GM21423 (cell line): ENCODE measurements around the gene SMYD2.

Source experiments
- ATAC-seq: cut with Tn5 transposase; IDR thresholded peaks from one replicate; pipeline ENCODE4 v1.9.1; 2021; ENCODE audit warnings: mild to moderate bottlenecking, moderate library complexity; ENCODE audit not compliant: unreplicated experiment

SMYD2 gene

GRCh38 chr1:214327514-214327913, 46.6 kb downstream of the SMYD2 start:
- no peak for ATAC-seq

DNA sequence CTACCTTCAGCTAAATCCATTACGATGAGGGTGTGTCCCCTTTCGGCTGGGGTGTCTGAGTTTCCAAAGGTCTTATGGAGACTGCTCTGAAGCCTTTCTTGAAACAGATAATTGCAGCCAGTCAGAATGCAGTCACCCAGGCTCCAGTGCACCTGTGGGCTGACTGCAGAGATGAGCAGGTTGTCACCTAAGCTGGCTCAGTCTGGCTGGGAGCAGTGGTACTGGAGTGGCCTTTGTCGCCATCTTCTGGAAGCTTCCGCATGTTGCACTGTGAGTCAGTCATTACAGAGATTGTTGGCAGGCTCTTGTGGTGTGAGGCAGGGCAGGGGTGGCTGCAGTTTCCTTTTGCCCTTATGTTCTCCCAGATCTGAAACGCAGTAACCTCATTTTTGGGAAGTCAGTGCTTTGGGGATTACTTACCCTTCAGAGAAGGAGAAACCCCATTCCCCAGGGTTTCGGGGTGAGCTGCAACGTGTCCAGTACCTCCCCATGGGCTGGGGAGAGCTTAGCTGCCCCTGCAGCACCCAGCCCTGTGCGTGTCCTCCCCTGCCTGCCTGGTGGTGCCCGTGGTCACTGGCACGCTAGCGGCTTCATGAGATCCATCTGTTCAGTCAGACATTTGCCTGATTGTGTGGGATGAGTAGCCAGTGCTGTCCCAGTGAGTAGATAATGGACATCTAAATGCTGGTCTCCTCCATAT, 48.0 kb downstream of the SMYD2 start:
- peak; percentile 89 for ATAC-seq

- ATAC-seq = no peak
Observed at GRCh38 chr1:214329470-214330220, 48.7 kb downstream of the SMYD2 start.

GRCh38 chr1:214330222-214330621, 49.3 kb downstream of the SMYD2 start:
- ATAC-seq = no peak

GRCh38 chr1:214330715-214331114, 49.8 kb downstream of the SMYD2 start:
- ATAC-seq = no peak

DNA sequence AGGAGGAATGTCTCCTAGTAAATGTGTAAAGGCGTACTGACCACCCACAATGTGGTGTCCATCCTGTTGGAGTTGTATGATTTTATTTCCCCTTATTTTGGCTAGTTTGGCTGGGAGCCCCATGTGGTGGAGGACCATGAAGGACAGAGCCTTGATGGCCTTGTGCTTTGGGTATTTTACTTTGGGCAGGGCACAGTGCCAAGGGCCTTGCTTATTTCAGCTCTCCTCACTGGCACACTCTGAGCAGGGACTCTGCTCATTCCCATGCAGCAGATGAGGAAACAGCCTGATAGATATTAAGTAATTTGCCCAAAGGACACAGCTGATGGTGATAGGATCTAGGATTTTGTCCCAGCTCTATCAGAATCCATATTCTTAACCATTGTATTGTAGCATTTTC, 50.2 kb downstream of the SMYD2 start:
- no peak for ATAC-seq

DNA sequence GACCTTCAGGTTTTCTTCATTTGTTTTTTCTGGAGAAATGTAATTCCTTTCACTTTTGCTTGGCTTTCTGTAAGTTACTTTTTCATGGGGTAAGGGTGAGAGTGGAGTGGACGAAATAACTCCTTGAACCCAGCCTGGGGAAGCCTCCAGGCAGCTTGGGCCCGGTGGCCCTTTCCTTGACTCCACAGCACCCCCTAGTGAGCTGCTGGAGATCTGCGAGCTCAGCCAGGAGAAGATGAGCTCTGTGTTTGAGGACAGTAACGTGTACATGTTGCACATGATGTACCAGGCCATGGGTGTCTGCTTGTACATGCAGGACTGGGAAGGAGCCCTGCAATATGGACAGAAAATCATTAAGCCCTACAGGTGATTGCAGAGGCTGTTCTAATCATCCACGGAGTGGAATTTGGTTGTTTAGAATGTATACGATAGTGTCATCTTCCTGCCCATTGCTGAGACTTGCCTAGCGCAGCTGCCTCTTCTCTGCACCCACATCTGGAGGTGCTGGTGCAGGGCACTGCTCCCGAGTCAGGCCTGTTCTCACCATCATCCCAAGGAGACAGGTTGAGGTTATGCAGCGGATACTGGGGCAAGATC, 51.0 kb downstream of the SMYD2 start:
- ATAC-seq = peak; percentile 44

GRCh38 chr1:214332946-214333798, 52.2 kb downstream of the SMYD2 start:
- no peak for ATAC-seq

DNA sequence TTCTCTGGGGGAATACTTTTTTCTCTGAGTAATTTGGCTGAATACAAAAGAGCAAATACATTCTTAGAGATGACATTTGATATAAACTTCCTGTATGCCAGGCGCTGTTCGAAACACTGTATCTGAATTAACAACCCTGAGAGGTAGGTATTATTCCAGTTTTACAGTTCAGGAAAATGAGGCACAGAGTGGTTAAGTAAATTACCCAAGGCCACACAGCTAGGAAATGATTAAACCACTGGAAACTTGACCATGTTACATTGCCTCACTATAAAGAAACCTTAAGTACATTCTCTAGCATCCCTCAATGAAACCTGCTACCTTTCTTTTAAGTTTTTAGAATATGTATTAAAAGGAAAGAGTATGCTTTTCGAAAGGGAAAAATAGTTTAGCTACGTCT, 54.6 kb downstream of the SMYD2 start:
- ATAC-seq = no peak

GRCh38 chr1:214337015-214337414, 56.1 kb downstream of the SMYD2 start:
- no peak for ATAC-seq

GRCh38 chr1:214337511-214337910, 56.6 kb downstream of the SMYD2 start:
- no peak for ATAC-seq

DNA sequence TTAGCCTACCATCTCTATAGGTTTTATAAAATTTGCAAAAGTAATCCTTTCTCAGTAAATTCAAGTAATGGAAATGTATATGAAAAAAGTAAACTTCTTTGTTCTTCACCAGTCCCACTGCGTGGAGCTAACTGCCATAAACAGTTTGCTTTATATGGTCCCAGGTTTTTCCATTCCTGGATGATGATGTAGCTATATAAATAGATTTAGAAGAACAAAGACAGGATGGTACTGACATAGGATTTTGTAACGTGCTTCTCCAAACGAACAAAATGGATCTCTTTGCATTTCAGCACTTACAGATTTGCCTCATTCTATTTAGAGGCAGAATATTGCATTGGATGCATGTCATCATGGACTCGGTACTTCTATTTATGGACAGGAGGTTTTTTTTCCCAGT, 57.3 kb downstream of the SMYD2 start:
- no peak for ATAC-seq

- no peak for ATAC-seq
Observed at GRCh38 chr1:214341459-214341858, 60.5 kb downstream of the SMYD2 start.

DNA sequence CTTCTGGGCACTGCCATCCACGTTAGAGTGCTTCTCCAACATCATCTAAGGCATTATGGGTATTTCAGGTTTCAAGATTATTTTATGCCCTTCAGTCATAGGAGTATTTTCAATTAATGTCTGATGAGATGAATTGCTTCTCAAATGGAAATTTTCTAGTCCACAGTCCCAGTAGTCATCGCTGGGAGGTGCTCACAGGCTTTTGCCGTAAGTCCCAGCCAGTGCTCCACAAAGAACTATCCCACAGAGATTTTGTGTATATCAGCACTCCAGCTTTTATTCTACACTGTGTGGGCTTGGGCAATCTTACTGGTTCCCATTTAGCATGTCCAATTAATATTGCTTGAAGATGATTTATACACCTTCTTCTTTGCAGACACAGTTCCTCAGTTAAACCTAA, 61.0 kb downstream of the SMYD2 start:
- ATAC-seq = no peak

- ATAC-seq = no peak
Observed at GRCh38 chr1:214342525-214342924, 61.6 kb downstream of the SMYD2 start.

- ATAC-seq = no peak
Observed at GRCh38 chr1:214344897-214345296, 63.9 kb downstream of the SMYD2 start.

DNA sequence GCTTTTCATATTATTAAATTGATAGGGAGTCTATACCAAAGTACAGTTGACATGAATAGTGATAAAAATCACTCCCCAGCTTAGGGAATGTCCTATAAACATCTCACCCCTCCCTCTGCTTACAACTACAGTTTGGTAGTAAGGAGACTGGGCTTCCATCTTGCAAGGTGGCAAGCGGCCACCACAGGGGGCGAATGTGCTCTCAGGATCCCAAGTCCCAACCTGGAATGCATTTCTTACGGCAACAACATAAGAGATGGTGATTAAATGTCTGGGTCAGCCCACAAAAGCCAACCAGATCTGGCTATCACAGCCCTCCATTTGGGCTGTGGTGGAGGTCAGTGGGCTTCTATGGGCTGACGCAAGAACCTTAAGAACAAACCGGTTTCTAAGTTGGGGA, 68.0 kb downstream of the SMYD2 start:
- ATAC-seq = no peak

GRCh38 chr1:214349781-214350180, 68.8 kb downstream of the SMYD2 start:
- ATAC-seq = no peak

GRCh38 chr1:214351551-214352277, 70.8 kb downstream of the SMYD2 start:
- no peak for ATAC-seq

GRCh38 chr1:214352838-214353237, 71.9 kb downstream of the SMYD2 start:
- ATAC-seq = no peak
